ENCODE results near the gene TMEM207.

GRCh38 chr3:190430906-190431305, 18.8 kb downstream of the TMEM207 start:
- no peak for TF ChIP-seq CTCF (IDR thresholded peaks at IDR 0.05; ENCODE audit: poor library complexity)
- TF ChIP-seq EZH2 (IDR thresholded peaks at IDR 0.05; ENCODE audit: borderline replicate concordance), result no peak
